Parathyroid adenoma (tissue), 2 donors: ENCODE measurements around the gene GHITM.

Source experiments
- H2AFZ ChIP-seq: fragments of 300-600 bp; sonication (generic); one replicate; pipeline ENCODE4 v1.7.0; 2017; ENCODE audit warnings: antibody characterized with exemption, mild to moderate bottlenecking
- H3K27ac ChIP-seq: fragments of 300-600 bp; sonication (generic); one replicate; pipeline ENCODE4 v1.7.0; 2017
- H3K27me3 ChIP-seq: fragments of 300-600 bp; sonication (generic); one replicate; pipeline ENCODE4 v1.7.0; 2017; ENCODE audit warnings: low read length; ENCODE audit not compliant: control insufficient read depth, insufficient read depth
- H3K36me3 ChIP-seq: fragments of 300-600 bp; sonication (generic); one replicate; pipeline ENCODE4 v1.7.0; 2017; ENCODE audit warnings: low read length; ENCODE audit not compliant: control insufficient read depth, insufficient read depth
- H3K4me1 ChIP-seq: fragments of 300-600 bp; sonication (generic); one replicate; pipeline ENCODE4 v1.7.0; 2017; ENCODE audit warnings: control low read depth
- H3K4me2 ChIP-seq: fragments of 300-600 bp; sonication (generic); one replicate; pipeline ENCODE4 v1.7.0; 2017; ENCODE audit warnings: low read length
- H3K4me3 ChIP-seq: fragments of 300-600 bp; sonication (generic); one replicate; pipeline ENCODE4 v1.7.0; 2017; ENCODE audit warnings: low read depth, low read length
- H3K79me2 ChIP-seq: fragments of 300-600 bp; sonication (generic); one replicate; pipeline ENCODE4 v1.7.0; 2017; ENCODE audit warnings: control low read depth
- H3K9ac ChIP-seq: fragments of 300-600 bp; sonication (generic); one replicate; pipeline ENCODE4 v1.7.0; 2017; ENCODE audit warnings: mild to moderate bottlenecking
- H3K9me3 ChIP-seq: fragments of 300-600 bp; sonication (generic); one replicate; pipeline ENCODE4 v1.7.0; 2017; ENCODE audit warnings: low read length; ENCODE audit not compliant: control insufficient read depth
- CTCF ChIP-seq: fragments of 300-600 bp; sonication (generic); IDR thresholded peaks from one replicate; pipeline ENCODE4 v1.7.0; 2017; ENCODE audit warnings: antibody characterized with exemption, mild to moderate bottlenecking
- donor health status: primary hyperparathyroidism.

The GHITM gene

GRCh38 chr10:84172467-84173356, 33.4 kb downstream of the GHITM start:
- no peaks in the 10 kb centered on the region for H3K4me1 ChIP-seq
- no peaks in the 10 kb centered on the region for H3K79me2 ChIP-seq
- no peak for TF ChIP-seq CTCF
- no peak overlapping the region for H3K4me3 ChIP-seq
- no peak overlapping the region for H3K9ac ChIP-seq
- H2AFZ ChIP-seq, result no peak overlapping the region
- H3K36me3 ChIP-seq, result no peaks in the 10 kb centered on the region
- no peaks in the 10 kb centered on the region for H3K27me3 ChIP-seq
- H3K27ac ChIP-seq, result no peak overlapping the region
- no peak overlapping the region for H3K4me2 ChIP-seq
- no peaks in the 10 kb centered on the region for H3K9me3 ChIP-seq

GRCh38 chr10:84173501-84173929, 34.2 kb downstream of the GHITM start, which contains the start of gene GPR15LG:
TSS of gene GPR15LG (plus strand) at chr10:84173801. CDS start at chr10:84173852, 51 bp downstream.
- no peak within 1 kb of the TSS for H3K9ac ChIP-seq
- H2AFZ ChIP-seq, result no peak within 1 kb of the TSS
- no peaks in the 10 kb centered on the region for H3K9me3 ChIP-seq
- no peaks in the 10 kb centered on the region for H3K4me1 ChIP-seq
- TF ChIP-seq CTCF, result no peak
- no peaks in the 10 kb centered on the region for H3K79me2 ChIP-seq
- no peaks in the 10 kb centered on the region for H3K27me3 ChIP-seq
- H3K36me3 ChIP-seq, result no peaks in the 10 kb centered on the region
- H3K27ac ChIP-seq, result no peak within 1 kb of the TSS
- H3K4me3 ChIP-seq, result no peak within 1 kb of the TSS
- no peak within 1 kb of the TSS for H3K4me2 ChIP-seq

- Histone ChIP-seq H3K4me2 (no peak overlapping the region), H3K4me3 (no peak overlapping the region), H3K79me2 (no peaks in the 10 kb centered on the region), H3K27ac (no peak overlapping the region), H2AFZ (no peak overlapping the region), H3K27me3 (no peaks in the 10 kb centered on the region), H3K36me3 (no peaks in the 10 kb centered on the region), H3K4me1 (no peaks in the 10 kb centered on the region), H3K9ac (no peak overlapping the region), H3K9me3 (no peaks in the 10 kb centered on the region)
- TF ChIP-seq CTCF, result no peak
These were observed 36.1 kb downstream of the GHITM start for GRCh38 chr10:84175436-84175835.

GRCh38 chr10:84176351-84176750, 37.0 kb downstream of the GHITM start:
- Histone ChIP-seq H3K4me2 (no peak overlapping the region), H3K27ac (no peak overlapping the region), H3K9me3 (no peaks in the 10 kb centered on the region), H3K36me3 (no peaks in the 10 kb centered on the region), H3K4me3 (no peak overlapping the region), H3K9ac (no peak overlapping the region), H3K4me1 (no peaks in the 10 kb centered on the region), H3K27me3 (no peaks in the 10 kb centered on the region), H3K79me2 (no peaks in the 10 kb centered on the region), H2AFZ (no peak overlapping the region)
- TF ChIP-seq CTCF, result no peak
